HepG2 (cell line): ENCODE measurements around the gene PPP2R2B.

Source experiments
- MAX ChIP-seq: IDR thresholded peaks from 2 replicates; pipeline ENCODE4 v1.6.1; 2012; ENCODE audit warnings: inconsistent platforms
- PAX8 ChIP-seq: sonication (generic); formaldehyde crosslinking; IDR thresholded peaks from 2 replicates; pipeline ENCODE4 v1.8.0; 2022; ENCODE audit warnings: mild to moderate bottlenecking, missing genetic modification reagents, borderline replicate concordance
- ZFY ChIP-seq: sonication (generic); formaldehyde crosslinking; IDR thresholded peaks from 2 replicates; pipeline ENCODE4 v1.4.0; 2020; ENCODE audit warnings: missing genetic modification reagents
- ZNF274 ChIP-seq: sonication (generic); formaldehyde crosslinking; IDR thresholded peaks from 2 replicates; pipeline ENCODE4 v1.5.1; 2020; ENCODE audit warnings: mild to moderate bottlenecking, missing genetic modification reagents

DNA sequence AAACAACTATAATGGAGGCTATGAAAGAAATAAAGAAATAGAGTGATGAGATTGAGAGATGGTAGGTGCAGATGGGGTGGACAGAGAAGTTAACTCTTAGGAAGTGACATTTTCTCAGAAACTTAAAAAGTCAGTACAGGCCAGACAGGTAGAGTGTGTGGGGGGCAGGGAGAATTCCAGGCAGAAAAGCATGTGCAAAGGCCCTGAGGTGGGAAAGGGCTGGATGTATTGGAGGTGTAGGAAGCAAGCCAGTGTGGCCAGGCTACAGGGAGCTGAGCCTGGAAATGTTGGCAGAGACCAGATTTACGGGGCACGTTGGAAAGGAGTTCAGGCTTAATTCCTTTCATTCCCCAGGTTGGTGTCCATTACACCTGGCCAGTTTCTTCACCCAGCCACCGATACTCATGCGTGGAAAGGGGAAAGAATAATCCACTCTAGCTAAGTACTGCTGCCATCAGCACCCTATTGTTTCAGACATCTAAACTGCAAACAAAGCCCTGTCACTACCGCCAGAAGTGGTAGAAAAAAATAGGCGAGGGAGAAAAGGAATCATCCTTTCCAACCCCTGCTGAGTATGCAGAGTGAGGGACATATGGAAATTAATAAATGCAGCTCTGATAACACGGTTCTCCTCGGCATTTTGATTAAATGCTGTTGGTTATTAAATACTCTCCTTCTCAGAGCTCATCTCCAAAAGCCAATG lies 245.8 kb downstream of the PPP2R2B start:
- TF ChIP-seq ZFY (CRISPR knock-in tag) (no peak), PAX8 (CRISPR knock-in tag) (no peak), MAX (no peak), ZNF274 (CRISPR knock-in tag) (no peak)
